22Rv1 (cell line): Measurements from ENCODE around the gene ABCG8.

Experiments used
- CTCF ChIP-seq: fragments of 450-650 bp; IDR thresholded peaks from 2 replicates; pipeline ENCODE4 v1.5.1; 2017; ENCODE audit warnings: mild to moderate bottlenecking
- ZFX ChIP-seq: fragments of 450-650 bp; IDR thresholded peaks from 2 replicates; pipeline ENCODE4 v1.6.1; 2017; ENCODE audit warnings: antibody characterized with exemption, borderline replicate concordance

- TF ChIP-seq CTCF = no peak
- no peak for TF ChIP-seq ZFX
Observed at GRCh38 chr2:43818761-43819160, 20.0 kb upstream of the ABCG8 start.
